Left hindlimb (tissue), 1 donor: Measurements from ENCODE around the gene PLB1.

ENCODE experiments used
- DNase-seq: peaks from one replicate; pipeline ENCODE4 v3.0.0-alpha.2; 2018

Gene PLB1

DNA sequence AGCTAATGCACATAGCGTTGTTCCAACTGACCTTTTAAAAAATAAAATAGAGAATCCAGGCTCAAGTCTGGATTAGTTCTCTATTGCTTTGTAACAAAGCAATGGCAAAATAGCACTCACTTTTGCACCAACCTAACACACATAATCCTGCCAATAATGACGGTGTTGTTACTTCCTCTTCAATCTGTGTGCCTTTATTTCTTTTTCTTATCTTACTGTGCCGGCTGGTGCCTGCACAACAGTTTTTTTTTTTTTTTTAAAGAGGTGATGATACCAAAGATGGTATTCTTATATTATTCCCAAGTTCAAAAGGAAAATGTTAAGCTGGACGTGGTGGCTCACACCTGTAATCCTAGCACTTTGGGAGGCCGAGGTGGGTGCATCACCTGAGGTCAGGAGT is 3.4 kb downstream of the PLB1 start:
- no peak for DNase-seq

GRCh38 chr2:28505361-28505760 is 9.5 kb downstream of the PLB1 start:
- DNase-seq: no peak

DNA sequence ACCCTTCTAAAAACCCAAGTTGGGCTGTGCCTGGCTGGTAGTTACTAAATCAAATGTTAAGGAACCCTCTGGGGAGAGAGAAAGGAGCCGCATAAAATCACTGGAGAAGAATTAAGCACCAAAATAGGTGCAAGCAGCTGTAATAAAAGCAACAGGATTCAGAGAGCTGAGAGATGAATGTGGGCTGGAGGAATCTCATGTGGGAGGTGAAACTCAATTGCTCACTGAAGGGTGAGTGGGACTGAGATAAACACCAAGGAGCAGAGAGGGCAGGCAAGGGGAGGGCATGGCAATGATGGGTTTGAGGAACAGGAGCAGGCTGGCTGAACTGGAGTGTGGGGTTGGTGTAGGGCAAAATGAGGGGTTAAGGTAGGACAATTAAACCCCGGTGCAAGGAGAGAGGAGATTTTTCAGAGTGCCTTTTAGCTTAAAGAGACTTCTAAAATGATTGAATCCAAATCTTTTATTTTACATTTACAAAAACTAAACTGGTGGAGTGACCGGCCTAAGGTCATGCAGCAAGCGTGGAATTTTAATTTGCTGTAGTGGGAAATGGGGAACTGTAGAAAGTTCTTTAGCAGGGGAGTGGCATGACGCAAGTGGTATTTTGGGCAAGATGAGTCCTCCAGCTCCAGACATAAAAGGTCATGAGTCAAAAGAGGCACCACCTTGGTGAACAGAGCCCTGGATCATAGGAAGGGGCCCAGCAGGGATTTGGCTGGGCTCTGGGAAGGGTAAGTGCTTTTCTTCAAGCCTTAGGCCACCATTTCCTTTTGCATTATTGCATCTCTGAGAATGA is 10.5 kb downstream of the PLB1 start:
- no peak for DNase-seq

DNA sequence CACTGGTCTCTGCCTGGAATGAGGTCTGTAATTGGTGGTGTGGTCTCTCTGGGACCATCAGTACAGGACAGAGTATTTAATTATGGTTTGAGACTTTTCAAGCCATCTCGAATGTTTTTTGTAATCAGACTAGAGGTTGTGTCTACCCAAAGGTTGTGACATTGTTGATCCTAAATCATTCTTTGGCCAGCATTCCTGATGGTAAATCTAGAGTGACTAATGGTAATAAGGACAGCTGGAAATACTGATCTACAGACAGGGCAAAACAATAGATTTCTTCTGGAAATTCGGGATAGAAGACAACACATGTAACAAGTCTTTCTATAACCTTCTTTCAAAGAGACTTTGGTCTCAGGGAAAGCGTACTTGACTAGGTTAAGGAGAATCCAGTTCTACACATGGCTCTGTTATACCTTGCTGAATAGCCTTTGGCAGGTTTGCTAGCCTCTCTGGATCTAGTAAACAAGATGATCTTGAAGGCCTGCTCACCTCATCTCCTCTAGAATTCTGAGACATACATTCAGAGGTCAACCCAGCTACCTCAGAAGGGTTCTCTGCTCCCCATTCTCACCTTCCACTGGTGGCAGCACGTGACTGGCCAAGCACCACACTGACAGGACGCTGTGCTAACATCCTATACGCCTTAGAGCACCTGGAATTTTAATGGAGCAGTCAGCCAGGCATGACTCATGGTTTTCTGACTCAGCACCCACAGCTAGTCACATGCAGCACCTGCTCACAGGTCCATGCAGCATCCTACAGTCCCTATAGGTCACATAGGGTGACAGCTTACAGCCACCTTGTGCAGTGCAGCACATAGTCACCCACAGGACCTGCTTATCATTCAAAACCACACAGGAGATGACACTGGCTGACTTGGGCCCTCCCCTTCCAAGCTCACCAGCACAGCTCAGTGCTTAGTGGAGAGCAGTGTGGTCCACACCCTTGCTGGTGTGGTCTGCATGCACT is 12.2 kb downstream of the PLB1 start:
- DNase-seq: no peak

- no peak for DNase-seq
Measured at GRCh38 chr2:28509361-28509760, 13.5 kb downstream of the PLB1 start.

DNA sequence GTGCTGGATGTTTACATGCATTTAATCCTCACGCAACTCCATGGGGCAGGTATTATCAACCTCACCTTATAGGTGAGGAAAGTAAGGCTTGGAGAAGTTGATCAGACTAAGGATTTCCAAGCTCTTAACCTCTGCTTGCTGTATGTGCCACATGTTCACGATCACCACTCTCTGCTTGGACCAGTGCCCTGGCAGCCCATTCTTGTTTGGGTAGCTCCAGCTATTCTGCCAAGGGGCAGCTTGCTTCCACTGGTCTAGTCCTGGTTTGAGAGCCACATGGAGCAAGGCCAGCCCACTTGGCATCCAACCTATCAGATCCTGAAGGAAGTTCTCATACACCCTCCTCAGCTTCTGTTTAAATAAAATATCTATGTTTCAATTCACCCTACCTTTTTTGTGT is 14.3 kb downstream of the PLB1 start:
- DNase-seq: no peak

GRCh38 chr2:28511871-28512606 is 16.2 kb downstream of the PLB1 start:
- no peak for DNase-seq

DNA sequence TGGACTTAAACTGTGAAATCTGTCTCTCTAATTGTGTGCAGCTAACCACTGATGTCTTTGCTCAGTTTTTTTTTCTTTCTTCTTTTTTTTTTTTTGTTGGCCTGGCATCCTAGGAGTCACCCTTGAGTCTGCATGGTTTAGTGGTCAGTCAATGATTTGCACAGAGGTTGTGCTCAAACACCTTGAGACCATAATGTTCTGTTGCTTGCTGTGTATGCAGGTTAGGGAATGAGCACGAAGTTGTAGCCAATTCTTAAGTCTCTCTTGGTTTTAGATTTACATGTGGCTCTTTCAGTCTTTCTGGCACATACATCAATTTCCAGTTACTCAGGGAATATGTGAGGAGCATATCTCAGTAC is 16.7 kb downstream of the PLB1 start:
- no peak for DNase-seq

GRCh38 chr2:28513097-28513496 is 17.2 kb downstream of the PLB1 start:
- no peak for DNase-seq

DNA sequence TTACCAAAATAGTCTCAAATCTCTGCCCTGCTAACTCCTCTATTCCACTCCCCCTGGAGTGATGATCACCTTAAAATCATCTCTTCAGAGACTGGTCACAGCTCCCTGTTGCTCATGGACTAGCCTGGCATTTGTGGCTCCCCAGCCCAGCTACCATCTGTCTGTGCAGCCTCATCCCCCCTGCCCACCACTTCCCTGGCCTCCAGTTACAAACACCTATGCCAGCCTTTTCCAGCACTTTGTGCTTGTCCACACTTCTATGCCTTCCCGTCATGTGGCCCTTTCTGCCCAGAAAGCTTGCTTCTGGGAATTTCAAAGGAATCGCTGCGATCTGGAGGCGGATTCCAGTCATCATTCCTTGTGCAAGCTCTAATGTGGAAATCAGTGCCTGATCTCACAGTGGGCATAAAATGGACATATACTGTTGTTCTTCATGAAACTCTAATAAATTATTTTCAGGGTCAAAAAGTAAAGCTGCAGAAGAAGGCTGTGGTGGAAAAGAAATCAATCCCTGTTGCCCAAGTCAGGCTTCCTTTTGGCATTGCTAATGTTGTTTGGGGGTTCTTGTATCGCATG is 19.4 kb downstream of the PLB1 start:
- DNase-seq: no peak

DNA sequence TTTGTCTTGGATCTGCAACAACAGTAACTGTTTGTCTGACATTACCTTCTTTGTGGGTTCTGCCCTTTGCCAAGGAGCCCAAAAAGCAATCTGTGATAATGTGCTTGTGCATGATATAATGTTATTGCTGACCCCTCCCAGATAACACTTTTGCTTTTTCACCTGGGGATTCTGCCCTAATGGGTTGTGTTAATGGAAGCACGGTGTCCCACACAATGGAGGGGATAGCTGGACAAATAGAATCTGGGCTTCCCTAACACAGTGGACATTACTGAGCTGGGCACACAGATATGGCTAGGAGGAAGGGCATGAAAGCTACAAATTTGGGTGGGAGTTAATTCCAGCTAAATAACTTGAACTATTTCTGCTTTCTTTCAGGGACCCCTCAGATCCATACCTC is 20.6 kb downstream of the PLB1 start:
- no peak for DNase-seq

- no peak for DNase-seq
Measured at GRCh38 chr2:28516950-28517349, 21.1 kb downstream of the PLB1 start.

DNA sequence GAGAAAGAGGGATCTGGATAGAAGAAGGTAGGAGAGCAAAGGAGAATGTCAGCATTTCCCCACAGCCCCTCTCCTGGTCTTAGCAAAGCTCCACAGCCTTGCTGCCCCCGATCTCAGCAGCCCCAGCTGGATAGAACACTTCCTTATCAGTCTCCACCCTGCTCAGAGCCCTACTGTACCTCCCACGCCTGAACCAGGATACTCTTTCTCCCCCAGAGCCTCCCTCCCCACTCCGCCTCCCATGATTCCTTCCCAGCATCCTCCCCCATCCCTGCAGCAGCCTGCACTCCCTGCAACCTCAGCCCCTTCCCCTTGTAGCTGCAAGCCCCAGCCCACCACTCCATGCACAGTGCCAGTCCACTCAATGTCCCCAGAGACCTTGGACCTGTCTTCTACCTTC is 25.8 kb downstream of the PLB1 start:
- no peak for DNase-seq

- DNase-seq: no peak
Measured at GRCh38 chr2:28522481-28522880, 26.6 kb downstream of the PLB1 start.

DNA sequence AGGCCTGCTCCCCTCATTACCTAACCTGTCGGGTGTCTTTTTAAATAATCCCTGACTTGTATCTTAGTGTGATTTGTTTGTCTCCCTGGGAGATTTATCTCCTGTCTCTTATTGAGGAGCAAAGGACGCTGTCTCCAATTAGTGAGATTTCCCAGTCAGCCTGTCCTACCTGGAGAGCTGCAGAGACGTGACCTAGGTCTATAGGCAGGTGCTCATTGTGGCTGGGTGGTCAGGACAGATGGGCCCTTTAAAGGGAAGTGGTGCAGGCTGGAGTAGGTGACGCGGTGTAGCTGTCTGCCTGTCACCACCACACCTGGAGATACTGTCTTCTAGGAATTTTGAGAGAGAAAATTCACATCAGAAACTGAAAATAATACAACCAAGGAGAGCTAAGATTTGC is 28.0 kb downstream of the PLB1 start:
- DNase-seq: no peak

DNA sequence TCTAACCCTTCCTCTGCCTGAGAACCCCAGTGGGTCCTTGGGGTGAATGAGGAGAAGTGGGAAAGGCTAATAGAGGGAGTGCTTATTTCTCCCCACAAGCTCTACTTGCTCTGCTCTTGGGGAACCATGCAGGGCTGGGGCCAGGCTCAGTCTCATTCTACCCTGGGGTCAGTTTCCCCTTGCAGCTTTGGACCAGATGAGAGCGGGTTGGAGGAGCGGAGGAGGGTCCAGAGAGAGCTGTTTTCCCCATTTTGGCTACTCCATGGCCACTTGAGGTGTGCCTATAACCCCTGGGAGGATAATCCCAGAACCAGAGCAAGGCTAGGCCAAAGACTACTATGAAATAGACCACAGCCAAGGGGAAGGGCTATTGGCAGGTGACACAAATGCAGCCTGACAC is 29.6 kb downstream of the PLB1 start:
- no peak for DNase-seq

- no peak for DNase-seq
Measured at GRCh38 chr2:28526527-28527132, 30.8 kb downstream of the PLB1 start.

GRCh38 chr2:28527196-28527595 is 31.3 kb downstream of the PLB1 start:
- DNase-seq: no peak

- DNase-seq: no peak
Measured at GRCh38 chr2:28528206-28528605, 32.3 kb downstream of the PLB1 start.

- DNase-seq: no peak
Measured at GRCh38 chr2:28530782-28531181, 34.9 kb downstream of the PLB1 start.

DNA sequence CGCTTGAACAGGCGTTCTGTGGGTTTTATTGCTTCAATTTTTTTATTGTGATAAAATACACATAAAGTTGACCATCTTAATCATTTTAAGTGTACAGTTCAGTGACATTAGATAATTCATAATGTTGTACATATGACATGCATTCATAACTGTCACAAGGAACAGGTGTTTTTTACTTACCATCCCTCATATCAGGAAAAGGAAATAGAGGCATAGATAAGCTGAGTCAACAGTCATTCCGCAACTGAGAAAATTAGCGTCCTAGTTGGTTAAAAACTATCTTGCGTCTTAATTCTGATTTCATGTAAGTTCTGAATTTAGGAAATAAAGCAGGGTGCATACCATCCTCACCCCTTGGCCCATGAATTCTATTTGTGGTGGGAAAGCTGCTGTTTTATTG is 36.5 kb downstream of the PLB1 start:
- no peak for DNase-seq

GRCh38 chr2:28533044-28533680 is 37.3 kb downstream of the PLB1 start:
- DNase-seq: no peak
